Measurements from ENCODE around the gene MYO18A. TPM values are rescaled to one million over a fixed set of nuclear protein-coding genes. Genes with fewer than 3 reads are reported as not detected.

MYO18A gene
- total and polyA plus RNA-seq, 10 of the 15 experiments (the other 5 are each of a cell fraction or from before 2014, with no cell fraction given) = 2.9 to 66.0 (median 24.5) TPM

DNA sequence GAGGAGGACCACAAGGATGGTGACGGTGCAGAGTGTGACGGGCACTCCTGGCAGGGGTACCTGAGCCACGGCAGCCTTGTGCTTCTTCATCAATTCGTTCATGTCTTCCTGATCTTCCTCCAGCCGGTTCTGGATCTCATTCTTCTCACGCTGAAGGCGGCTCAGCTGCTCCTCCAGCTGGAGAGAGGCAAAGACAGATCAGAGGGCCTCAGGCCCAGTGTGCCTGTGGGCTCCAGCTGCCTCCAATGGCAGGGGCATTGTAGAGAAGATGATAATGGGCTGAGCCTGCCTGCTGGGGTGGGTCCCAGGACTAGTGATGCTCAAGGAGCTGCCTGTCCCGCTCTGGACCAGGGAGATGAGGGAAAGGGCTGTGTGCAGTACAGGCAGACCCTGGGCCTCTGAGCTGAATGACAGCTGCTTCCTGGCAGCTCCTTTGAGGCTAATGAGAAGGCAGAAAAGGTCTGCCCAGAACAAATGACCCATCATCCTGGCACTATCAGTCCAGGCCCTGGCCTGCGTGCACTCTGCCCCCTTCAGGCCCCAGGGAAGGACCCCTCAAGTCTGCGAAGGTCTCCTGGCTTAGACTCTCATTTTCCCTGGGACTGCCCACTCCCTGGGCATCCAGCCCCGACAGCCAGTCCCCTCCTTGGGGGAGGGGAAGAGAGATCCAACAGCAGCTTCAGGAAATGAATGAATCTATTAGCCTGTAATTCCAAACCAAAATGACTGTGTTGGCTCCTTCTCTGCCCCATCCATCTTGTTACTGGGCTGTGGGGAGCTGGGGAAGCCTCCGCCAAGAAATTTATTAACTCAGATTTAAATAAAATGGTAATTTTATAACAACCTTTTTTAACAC is 89.2 kb downstream of the MYO18A start:
- SMC1A ChIA-PET (ENCODE audit: uncharacterized antibody, unreplicated experiment) = interaction anchor here (0.8 to 1.0 kb wide), 2 partner anchors 26 to 125 kb away, joined by 3 to 6 read pairs; no protein-coding TSS in a partner anchor
- POLR2A ChIA-PET = interaction anchor here (0.6 kb wide), 1 partner anchor 120 kb away, joined by 3 read pairs; no protein-coding TSS in a partner anchor
- WGBS (ENCODE audit: insufficient coverage, insufficient replicate concordance, low lambda C conversion rate, missing lambda C conversion rate) = 86% methylated on average over 12 of the region's 12 CpGs

DNA sequence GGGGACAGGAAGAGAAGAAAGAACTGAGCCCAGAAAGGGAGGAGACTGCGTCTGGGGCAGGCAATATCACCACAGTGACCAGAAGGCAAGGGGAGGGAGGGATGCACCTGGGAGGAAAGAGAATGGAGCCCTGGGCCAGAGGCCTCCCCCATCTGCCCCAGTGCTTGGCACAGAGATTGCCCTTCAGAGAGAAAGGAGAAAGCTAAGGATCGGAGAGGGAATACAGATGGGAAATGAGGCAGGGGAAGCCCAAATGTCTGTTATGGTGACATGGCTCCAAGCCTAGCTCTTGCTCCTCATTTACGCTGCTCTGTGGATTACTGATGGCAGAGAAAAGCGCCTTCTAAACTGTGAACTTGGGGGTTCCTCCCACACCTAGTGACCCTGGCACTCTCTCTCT is 90.1 kb downstream of the MYO18A start:
- no peak overlapping the region for H3K4me3 ChIP-seq
- H3K4me1 ChIP-seq (ENCODE audit: control insufficient read depth, insufficient read depth, low read length) = no peaks in the 10 kb centered on the region
- no peak overlapping the region for H3K27ac ChIP-seq (ENCODE audit: control insufficient read depth, insufficient read depth)
- ATAC-seq = no peak
- CTCF ChIA-PET = interaction anchor here (1.2 to 2.9 kb wide), 3 partner anchors 27 to 125 kb away, joined by 3 to 9 read pairs (median 9); no protein-coding TSS in a partner anchor
- no peaks in the 10 kb centered on the region for H4K20me1 ChIP-seq (ENCODE audit: control insufficient read depth, insufficient read depth)
- no peak for FAIRE-seq
- in situ Hi-C loops (cut with MboI) = no loop called here
- POLR2A ChIA-PET = no interaction called here
- H3K79me2 ChIP-seq (ENCODE audit: control insufficient read depth, insufficient read depth, low read length) = no peaks in the 10 kb centered on the region
- intact Hi-C loops (cut with micrococcal nuclease; ENCODE audit: unreplicated experiment) = no loop called here
- H3K36me3 ChIP-seq (ENCODE audit: control insufficient read depth in 2 of 2, insufficient read depth in 2 of 2, low read length in 1 of 2) = peaks cover 6 to 25% of the 10 kb centered on the region in 2 experiments; a peak in 3 of 4 replicates
- no peak overlapping the region for H3K9ac ChIP-seq (ENCODE audit: control insufficient read depth, insufficient read depth, low read length)
- H3K4me2 ChIP-seq (ENCODE audit: control insufficient read depth, insufficient read depth) = no peak overlapping the region
- SMC1A ChIA-PET (ENCODE audit: uncharacterized antibody, unreplicated experiment) = interaction anchor here (0.8 kb wide), 1 partner anchor 27 kb away, joined by 3 read pairs; no protein-coding TSS in a partner anchor
- H3K9me3 ChIP-seq (replicated peaks; ENCODE audit: control insufficient read depth, insufficient read depth, low read length) = no peaks in the 10 kb centered on the region
- no peaks in the 10 kb centered on the region for H3K27me3 ChIP-seq (replicated peaks in 1 of 2; ENCODE audit: control insufficient read depth in 2 of 2, insufficient read depth in 2 of 2, low read length in 1 of 2)
- no peak overlapping the region for H2AFZ ChIP-seq (ENCODE audit: control insufficient read depth, low read depth, low read length)
- WGBS (ENCODE audit: insufficient coverage, insufficient replicate concordance, low lambda C conversion rate, missing lambda C conversion rate) = 63% methylated on average over 4 of the region's 4 CpGs
- BruUV-seq (replicated peaks) = no TSS peak
- no peak for DNase-seq (ENCODE audit: low read depth, low spot score)
- RAD21 ChIA-PET (ENCODE audit: unreplicated experiment) = interaction anchor here (1.0 kb wide), 1 partner anchor 124 kb away, joined by 4 read pairs; no protein-coding TSS in a partner anchor
- TF ChIP-seq SPI1 (IDR thresholded peaks at IDR 0.05; ENCODE audit: borderline replicate concordance, insufficient read depth, low read depth, low read length) = no peak
- no peak for TF ChIP-seq IKZF1 (conservative IDR thresholded peaks at IDR 0.05)
- no peak for TF ChIP-seq MTA3 (IDR thresholded peaks at IDR 0.05; ENCODE audit: borderline replicate concordance, low read length)
- no peak for TF ChIP-seq FOS (IDR thresholded peaks at IDR 0.05; ENCODE audit: borderline replicate concordance, extremely low read depth, insufficient read length)
- no peak for TF ChIP-seq ZNF384 (IDR thresholded peaks at IDR 0.05; ENCODE audit: borderline replicate concordance, low read depth, low read length)
- no peak for TF ChIP-seq KLF5 (IDR thresholded peaks at IDR 0.05; ENCODE audit: partially characterized antibody)
- TF ChIP-seq, protein P1, sequence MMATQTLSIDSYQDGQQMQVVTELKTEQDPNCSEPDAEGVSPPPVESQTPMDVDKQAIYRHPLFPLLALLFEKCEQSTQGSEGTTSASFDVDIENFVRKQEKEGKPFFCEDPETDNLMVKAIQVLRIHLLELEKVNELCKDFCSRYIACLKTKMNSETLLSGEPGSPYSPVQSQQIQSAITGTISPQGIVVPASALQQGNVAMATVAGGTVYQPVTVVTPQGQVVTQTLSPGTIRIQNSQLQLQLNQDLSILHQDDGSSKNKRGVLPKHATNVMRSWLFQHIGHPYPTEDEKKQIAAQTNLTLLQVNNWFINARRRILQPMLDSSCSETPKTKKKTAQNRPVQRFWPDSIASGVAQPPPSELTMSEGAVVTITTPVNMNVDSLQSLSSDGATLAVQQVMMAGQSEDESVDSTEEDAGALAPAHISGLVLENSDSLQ (IDR thresholded peaks at IDR 0.05) = no peak
- TF ChIP-seq CHD2 (IDR thresholded peaks at IDR 0.05; ENCODE audit: borderline replicate concordance, low read depth, low read length) = no peak
- TF ChIP-seq SP1 (IDR thresholded peaks at IDR 0.05; ENCODE audit: low read depth, low read length) = no peak
- no peak for TF ChIP-seq EP300 (IDR thresholded peaks at IDR 0.05; ENCODE audit: borderline replicate concordance in 1 of 2, control insufficient read depth in 1 of 2, low read depth in 2 of 2, low read length in 2 of 2)
- TF ChIP-seq, protein P2, sequence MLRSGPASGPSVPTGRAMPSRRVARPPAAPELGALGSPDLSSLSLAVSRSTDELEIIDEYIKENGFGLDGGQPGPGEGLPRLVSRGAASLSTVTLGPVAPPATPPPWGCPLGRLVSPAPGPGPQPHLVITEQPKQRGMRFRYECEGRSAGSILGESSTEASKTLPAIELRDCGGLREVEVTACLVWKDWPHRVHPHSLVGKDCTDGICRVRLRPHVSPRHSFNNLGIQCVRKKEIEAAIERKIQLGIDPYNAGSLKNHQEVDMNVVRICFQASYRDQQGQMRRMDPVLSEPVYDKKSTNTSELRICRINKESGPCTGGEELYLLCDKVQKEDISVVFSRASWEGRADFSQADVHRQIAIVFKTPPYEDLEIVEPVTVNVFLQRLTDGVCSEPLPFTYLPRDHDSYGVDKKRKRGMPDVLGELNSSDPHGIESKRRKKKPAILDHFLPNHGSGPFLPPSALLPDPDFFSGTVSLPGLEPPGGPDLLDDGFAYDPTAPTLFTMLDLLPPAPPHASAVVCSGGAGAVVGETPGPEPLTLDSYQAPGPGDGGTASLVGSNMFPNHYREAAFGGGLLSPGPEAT (IDR thresholded peaks at IDR 0.05; ENCODE audit: low read depth) = no peak

More for the DNA sequence above, 89.2 kb downstream of the MYO18A start:
- ATAC-seq (no peak), DNase-seq (ENCODE audit: low read depth, low spot score) (no peak), FAIRE-seq (no peak)
- ChIA-PET RAD21 (ENCODE audit: unreplicated experiment) (interaction anchor here (1.0 kb wide), 1 partner anchor 125 kb away, joined by 4 read pairs; no protein-coding TSS in a partner anchor), CTCF (interaction anchor here (1.2 to 2.9 kb wide), 3 partner anchors 26 to 126 kb away, joined by 3 to 9 read pairs (median 9); no protein-coding TSS in a partner anchor)
- Histone ChIP-seq H3K9ac (ENCODE audit: control insufficient read depth, insufficient read depth, low read length) (no peak overlapping the region), H3K36me3 (ENCODE audit: control insufficient read depth in 2 of 2, insufficient read depth in 2 of 2, low read length in 1 of 2) (peaks cover 6 to 25% of the 10 kb centered on the region in 2 experiments; a peak in 3 of 4 replicates), H4K20me1 (ENCODE audit: control insufficient read depth, insufficient read depth) (no peaks in the 10 kb centered on the region), H3K27ac (ENCODE audit: control insufficient read depth, insufficient read depth) (no peak overlapping the region), H3K9me3 (replicated peaks; ENCODE audit: control insufficient read depth, insufficient read depth, low read length) (no peaks in the 10 kb centered on the region), H3K79me2 (ENCODE audit: control insufficient read depth, insufficient read depth, low read length) (no peaks in the 10 kb centered on the region), H3K4me1 (ENCODE audit: control insufficient read depth, insufficient read depth, low read length) (no peaks in the 10 kb centered on the region), H3K4me3 (no peak overlapping the region), H3K27me3 (replicated peaks in 1 of 2; ENCODE audit: control insufficient read depth in 2 of 2, insufficient read depth in 2 of 2, low read length in 1 of 2) (no peaks in the 10 kb centered on the region), H3K4me2 (ENCODE audit: control insufficient read depth, insufficient read depth) (no peak overlapping the region), H2AFZ (ENCODE audit: control insufficient read depth, low read depth, low read length) (no peak overlapping the region)
- intact Hi-C loops (cut with micrococcal nuclease; ENCODE audit: unreplicated experiment) (no loop called here), in situ Hi-C loops (cut with MboI) (no loop called here)
- TF ChIP-seq RUNX3 (IDR thresholded peaks at IDR 0.05; ENCODE audit: low read length) (no peak), CREM (IDR thresholded peaks at IDR 0.05; ENCODE audit: low read depth) (no peak)
- no TSS peak for BruUV-seq (replicated peaks)

All from GM12878 (cell line).